GM23338 (cell line): ENCODE results near the gene TNFSF4. TPM values are rescaled to one million over a fixed set of nuclear protein-coding genes. Genes with fewer than 3 reads are reported as not detected.

Experiments used
- ATAC-seq: fragments of 200-7000 bp; cut with Tn5 transposase; 3 replicates; pipeline ENCODE4 v1.9.1; 2020
- DNase-seq: peaks from one replicate; pipeline ENCODE4 v3.0.0-alpha.2; 2015; ENCODE audit warnings: low spot score
- H2AFZ ChIP-seq: fragments of 200-600 bp; sonication (generic); 2 replicates; pipeline ENCODE4 v1.8.0; 2016; ENCODE audit warnings: antibody characterized with exemption, mild to moderate bottlenecking, moderate library complexity
- H3F3A ChIP-seq: fragments of 200-600 bp; sonication (generic); replicated peaks from 2 replicates; pipeline ENCODE4 v1.8.0; 2017; ENCODE audit warnings: antibody characterized with exemption, mixed run types, low read depth
- H3K27ac ChIP-seq: fragments of 200-600 bp; sonication (generic); 2 replicates; pipeline ENCODE4 v1.6.1; 2016; ENCODE audit warnings: low read depth
- H3K27me3 ChIP-seq: fragments of 200-600 bp; sonication (generic); 2 replicates; pipeline ENCODE4 v1.8.0; 2016; ENCODE audit warnings: mild to moderate bottlenecking, mixed run types, moderate library complexity; ENCODE audit not compliant: insufficient read depth
- H3K36me3 ChIP-seq: fragments of 200-600 bp; sonication (generic); 2 replicates; pipeline ENCODE4 v1.8.0; 2016; ENCODE audit warnings: mild to moderate bottlenecking; ENCODE audit not compliant: insufficient read depth
- H3K4me1 ChIP-seq: fragments of 200-600 bp; sonication (generic); 2 replicates; pipeline ENCODE4 v1.8.0; 2016; ENCODE audit warnings: mild to moderate bottlenecking, moderate library complexity; ENCODE audit not compliant: insufficient read depth
- H3K4me2 ChIP-seq: fragments of 200-600 bp; sonication (generic); 2 replicates; pipeline ENCODE4 v1.7.1; 2017; ENCODE audit warnings: mixed run types
- H3K4me3 ChIP-seq: fragments of 200-600 bp; sonication (generic); 2 replicates; pipeline ENCODE4 v1.6.1; 2016; ENCODE audit warnings: mixed run types
- H3K79me2 ChIP-seq: fragments of 200-600 bp; sonication (generic); replicated peaks from 2 replicates; pipeline ENCODE4 v1.8.0; 2017; ENCODE audit warnings: mild to moderate bottlenecking; ENCODE audit not compliant: insufficient read depth
- H3K9me2 ChIP-seq: fragments of 200-600 bp; sonication (generic); 2 replicates; pipeline ENCODE4 v1.8.0; 2017; ENCODE audit not compliant: insufficient read depth
- H4K20me1 ChIP-seq: fragments of 200-600 bp; sonication (generic); replicated peaks from 2 replicates; pipeline ENCODE4 v1.8.0; 2017; ENCODE audit warnings: mild to moderate bottlenecking; ENCODE audit not compliant: insufficient read depth
- H3K27ac Mint-ChIP-seq: 2 replicates; pipeline ENCODE4 v1.8.0; 2020; ENCODE audit warnings: inconsistent platforms, mild to moderate bottlenecking, moderate library complexity, mixed read lengths
- H3K27me3 Mint-ChIP-seq: 3 replicates; pipeline ENCODE4 v1.8.0; 2022; ENCODE audit warnings: low read depth, mild to moderate bottlenecking, moderate library complexity, mixed read lengths, inconsistent platforms; ENCODE audit not compliant: insufficient read depth, poor library complexity
- H3K36me3 Mint-ChIP-seq: 3 replicates; pipeline ENCODE4 v1.8.0; 2021; ENCODE audit warnings: low read depth, mild to moderate bottlenecking, inconsistent platforms, moderate library complexity, mixed read lengths
- H3K4me1 Mint-ChIP-seq: 3 replicates; pipeline ENCODE4 v1.8.0; 2020; ENCODE audit warnings: mild to moderate bottlenecking, inconsistent platforms, mixed read lengths
- H3K4me3 Mint-ChIP-seq: 3 replicates; pipeline ENCODE4 v1.8.0; 2021; ENCODE audit warnings: moderate library complexity, mild to moderate bottlenecking, inconsistent platforms, mixed read lengths
- H3K9me3 Mint-ChIP-seq: 3 replicates; pipeline ENCODE4 v1.8.0; 2020; ENCODE audit warnings: moderate library complexity, mild to moderate bottlenecking, inconsistent platforms, mixed read lengths
- CREB1 ChIP-seq: fragments of 250-450 bp; sonication (Bioruptor Pico); IDR thresholded peaks from 2 replicates; pipeline ENCODE4 v1.5.0; 2020; ENCODE audit warnings: low read depth, mild to moderate bottlenecking, moderate library complexity
- ETS1 ChIP-seq: IDR thresholded peaks from 2 replicates; pipeline ENCODE4 v1.6.1; 2016; ENCODE audit warnings: antibody characterized with exemption
- EZH2 ChIP-seq: fragments of 200-600 bp; sonication (generic); IDR thresholded peaks from one replicate; pipeline ENCODE4 v1.8.0; 2017; ENCODE audit warnings: antibody characterized with exemption, mild to moderate bottlenecking, low read depth; ENCODE audit not compliant: unreplicated experiment
- EZH2phosphoT487 ChIP-seq: fragments of 200-600 bp; sonication (generic); IDR thresholded peaks from one replicate; pipeline ENCODE4 v1.8.1; 2018; ENCODE audit warnings: antibody characterized with exemption; ENCODE audit not compliant: unreplicated experiment
- JUNB ChIP-seq: IDR thresholded peaks from one replicate; pipeline ENCODE4 v1.6.1; 2016; ENCODE audit warnings: antibody characterized with exemption; ENCODE audit not compliant: unreplicated experiment
- NANOG ChIP-seq: IDR thresholded peaks from 2 replicates; pipeline ENCODE4 v1.6.1; 2016; ENCODE audit warnings: antibody characterized with exemption, borderline replicate concordance
- ZNF114 ChIP-seq: fragments of 250-450 bp; sonication (Bioruptor Pico); IDR thresholded peaks from 2 replicates; pipeline ENCODE4 v1.5.0; 2020; ENCODE audit warnings: mild to moderate bottlenecking, moderate library complexity
- ZNF331 ChIP-seq: fragments of 250-450 bp; sonication (Bioruptor Pico); IDR thresholded peaks from 2 replicates; pipeline ENCODE4 v1.5.0; 2020; ENCODE audit warnings: low read depth, mild to moderate bottlenecking, moderate library complexity
- ZNF462 ChIP-seq: fragments of 250-450 bp; sonication (Bioruptor Pico); IDR thresholded peaks from 2 replicates; pipeline ENCODE4 v1.5.0; 2020; ENCODE audit warnings: mild to moderate bottlenecking, moderate library complexity
- polyA plus RNA-seq: library from polyadenylated mRNA; unstranded; fragments of >200 nt; fragmentation: Nextera tagmentation; extraction: Ambion mirVana; gene quantifications from 2 replicates; pipeline ENCODE4 v1.2.1, GENCODE V29; 2016
- total RNA-seq: library from RNA; depleted of rRNA; stranded (reverse); fragments of >200 nt; shearing (Covaris generic); gene quantifications from 2 replicates; pipeline ENCODE4 v1.2.3, GENCODE V29; 2014
- TF ChIP-seq, protein P1 (sequence below): IDR thresholded peaks from one replicate; pipeline ENCODE4 v1.6.1; 2018; ENCODE audit warnings: antibody characterized with exemption; ENCODE audit not compliant: unreplicated experiment
- TF ChIP-seq, protein P2 (sequence below), 2 experiments: fragments of 200-600 bp in 1 of 2; sonication (generic) in 1 of 2; conservative IDR thresholded peaks; 2 replicates each; pipeline versions ENCODE4 v1.5.1 to v1.6.1; 2016 to 2017; ENCODE audit warnings: antibody characterized with exemption in 2 of 2, low read depth in 2 of 2, mild to moderate bottlenecking in 2 of 2, moderate library complexity in 1 of 2

Gene TNFSF4
- total and polyA plus RNA-seq, 2 experiments from 2014 or later: 0.55 to 1.5 TPM

- TF ChIP-seq ETS1: no peak
- no peak for TF ChIP-seq EZH2
- no peak for TF ChIP-seq JUNB
- no peak for TF ChIP-seq CREB1 (CRISPR knock-in tag)
- no peak for TF ChIP-seq NANOG
Measured at GRCh38 chr1:173137107-173137706, 69.9 kb downstream of the TNFSF4 start (continued).

DNA sequence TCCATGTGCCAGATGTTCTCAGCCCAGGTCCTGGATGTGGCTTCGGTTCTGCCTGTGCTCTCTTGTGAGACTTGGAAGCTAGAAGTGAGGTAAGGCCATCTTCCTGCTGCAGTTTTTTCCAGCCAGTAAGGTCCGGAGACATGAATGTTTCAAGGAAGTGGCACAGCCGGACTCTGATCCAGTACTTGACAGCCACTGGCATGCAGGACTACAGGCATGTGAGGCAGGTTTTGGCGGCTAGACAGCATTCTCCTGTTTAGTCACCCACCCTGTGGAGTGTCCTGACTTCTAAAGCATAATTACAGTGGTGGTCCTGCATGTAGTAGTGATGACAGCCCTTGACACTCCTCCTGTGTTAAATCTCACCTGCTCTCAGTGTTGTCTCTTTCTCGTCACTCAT is 72.3 kb downstream of the TNFSF4 start:
- H3K4me2 ChIP-seq: no peak overlapping the region
- H4K20me1 ChIP-seq: no peaks in the 10 kb centered on the region
- no peaks in the 10 kb centered on the region for H3K27me3 Mint-ChIP-seq
- H2AFZ ChIP-seq: no peak overlapping the region; the same call in 1 of the 2 replicates
- DNase-seq: no peak
- H3F3A ChIP-seq: no peaks in the 10 kb centered on the region
- no peaks in the 10 kb centered on the region for H3K36me3 Mint-ChIP-seq
- ATAC-seq: no peak
- TF ChIP-seq CREB1 (CRISPR knock-in tag): no peak
- TF ChIP-seq, protein P1, sequence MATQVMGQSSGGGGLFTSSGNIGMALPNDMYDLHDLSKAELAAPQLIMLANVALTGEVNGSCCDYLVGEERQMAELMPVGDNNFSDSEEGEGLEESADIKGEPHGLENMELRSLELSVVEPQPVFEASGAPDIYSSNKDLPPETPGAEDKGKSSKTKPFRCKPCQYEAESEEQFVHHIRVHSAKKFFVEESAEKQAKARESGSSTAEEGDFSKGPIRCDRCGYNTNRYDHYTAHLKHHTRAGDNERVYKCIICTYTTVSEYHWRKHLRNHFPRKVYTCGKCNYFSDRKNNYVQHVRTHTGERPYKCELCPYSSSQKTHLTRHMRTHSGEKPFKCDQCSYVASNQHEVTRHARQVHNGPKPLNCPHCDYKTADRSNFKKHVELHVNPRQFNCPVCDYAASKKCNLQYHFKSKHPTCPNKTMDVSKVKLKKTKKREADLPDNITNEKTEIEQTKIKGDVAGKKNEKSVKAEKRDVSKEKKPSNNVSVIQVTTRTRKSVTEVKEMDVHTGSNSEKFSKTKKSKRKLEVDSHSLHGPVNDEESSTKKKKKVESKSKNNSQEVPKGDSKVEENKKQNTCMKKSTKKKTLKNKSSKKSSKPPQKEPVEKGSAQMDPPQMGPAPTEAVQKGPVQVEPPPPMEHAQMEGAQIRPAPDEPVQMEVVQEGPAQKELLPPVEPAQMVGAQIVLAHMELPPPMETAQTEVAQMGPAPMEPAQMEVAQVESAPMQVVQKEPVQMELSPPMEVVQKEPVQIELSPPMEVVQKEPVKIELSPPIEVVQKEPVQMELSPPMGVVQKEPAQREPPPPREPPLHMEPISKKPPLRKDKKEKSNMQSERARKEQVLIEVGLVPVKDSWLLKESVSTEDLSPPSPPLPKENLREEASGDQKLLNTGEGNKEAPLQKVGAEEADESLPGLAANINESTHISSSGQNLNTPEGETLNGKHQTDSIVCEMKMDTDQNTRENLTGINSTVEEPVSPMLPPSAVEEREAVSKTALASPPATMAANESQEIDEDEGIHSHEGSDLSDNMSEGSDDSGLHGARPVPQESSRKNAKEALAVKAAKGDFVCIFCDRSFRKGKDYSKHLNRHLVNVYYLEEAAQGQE: no peak
- TF ChIP-seq EZH2phosphoT487: no peak
- TF ChIP-seq ZNF462 (CRISPR knock-in tag): no peak
- TF ChIP-seq, protein P2, sequence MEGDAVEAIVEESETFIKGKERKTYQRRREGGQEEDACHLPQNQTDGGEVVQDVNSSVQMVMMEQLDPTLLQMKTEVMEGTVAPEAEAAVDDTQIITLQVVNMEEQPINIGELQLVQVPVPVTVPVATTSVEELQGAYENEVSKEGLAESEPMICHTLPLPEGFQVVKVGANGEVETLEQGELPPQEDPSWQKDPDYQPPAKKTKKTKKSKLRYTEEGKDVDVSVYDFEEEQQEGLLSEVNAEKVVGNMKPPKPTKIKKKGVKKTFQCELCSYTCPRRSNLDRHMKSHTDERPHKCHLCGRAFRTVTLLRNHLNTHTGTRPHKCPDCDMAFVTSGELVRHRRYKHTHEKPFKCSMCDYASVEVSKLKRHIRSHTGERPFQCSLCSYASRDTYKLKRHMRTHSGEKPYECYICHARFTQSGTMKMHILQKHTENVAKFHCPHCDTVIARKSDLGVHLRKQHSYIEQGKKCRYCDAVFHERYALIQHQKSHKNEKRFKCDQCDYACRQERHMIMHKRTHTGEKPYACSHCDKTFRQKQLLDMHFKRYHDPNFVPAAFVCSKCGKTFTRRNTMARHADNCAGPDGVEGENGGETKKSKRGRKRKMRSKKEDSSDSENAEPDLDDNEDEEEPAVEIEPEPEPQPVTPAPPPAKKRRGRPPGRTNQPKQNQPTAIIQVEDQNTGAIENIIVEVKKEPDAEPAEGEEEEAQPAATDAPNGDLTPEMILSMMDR (conservative IDR thresholded peaks at IDR 0.05; ENCODE audit: low read depth in 2 of 2): no peak
- TF ChIP-seq ZNF114 (CRISPR knock-in tag): no peak
- TF ChIP-seq ZNF331 (CRISPR knock-in tag): no peak
- no peak for TF ChIP-seq EZH2
- no peaks in the 10 kb centered on the region for H3K4me1 ChIP-seq
- H3K4me3 Mint-ChIP-seq: no peak overlapping the region
- H3K27ac ChIP-seq: no peak overlapping the region
- H3K9me2 ChIP-seq: peaks cover 20% of the 10 kb centered on the region
- no peaks in the 10 kb centered on the region for H3K79me2 ChIP-seq
- no peak overlapping the region for H3K27ac Mint-ChIP-seq
- H3K27me3 ChIP-seq: no peaks in the 10 kb centered on the region
- H3K4me3 ChIP-seq: no peak overlapping the region
- H3K36me3 ChIP-seq: no peaks in the 10 kb centered on the region
- no peaks in the 10 kb centered on the region for H3K9me3 Mint-ChIP-seq
- H3K4me1 Mint-ChIP-seq: peaks cover 3% of the 10 kb centered on the region; the same call in 2 of the 3 replicates
